K562 (cell line): ENCODE measurements around the gene ARL6IP6.

ENCODE experiments used
- CTCF ChIP-seq, 3 experiments: IDR thresholded peaks in 2 of 3; conservative IDR thresholded peaks in 1 of 3; 2 replicates each; pipeline ENCODE4 v1.5.1; 2011 to 2012; ENCODE audit warnings: low read length in 3 of 3, mild to moderate bottlenecking in 3 of 3, control low read depth in 2 of 3, improper control_type of control experiment in 1 of 3, inconsistent platforms in 1 of 3, low read depth in 1 of 3, mixed read lengths in 1 of 3, moderate library complexity in 1 of 3; ENCODE audit not compliant: insufficient read depth in 2 of 3
- YY1 ChIP-seq, 3 experiments: IDR thresholded peaks; 2 replicates each; pipeline ENCODE4 v1.6.1; 2011; ENCODE audit warnings: low read length in 2 of 3, mild to moderate bottlenecking in 2 of 3, moderate library complexity in 2 of 3, borderline replicate concordance in 1 of 3, control low read depth in 1 of 3, low read depth in 1 of 3; ENCODE audit not compliant: insufficient read depth in 3 of 3, insufficient replicate concordance in 2 of 3, control insufficient read depth in 1 of 3, insufficient read length in 1 of 3; ENCODE audit errors: extremely low read depth in 1 of 3
- ZNF121 ChIP-seq: sonication (generic); formaldehyde crosslinking; conservative IDR thresholded peaks from 2 replicates; pipeline ENCODE4 v1.8.0; 2022; ENCODE audit warnings: missing genetic modification reagents
- TF ChIP-seq, protein P1 (sequence below): fragments of 250-450 bp; sonication (Bioruptor Pico); IDR thresholded peaks from 2 replicates; pipeline ENCODE4 v1.4.0; 2020; ENCODE audit warnings: mild to moderate bottlenecking, moderate library complexity
- TF ChIP-seq, protein P2 (sequence below): sonication (generic); formaldehyde crosslinking; IDR thresholded peaks from 2 replicates; pipeline ENCODE4 v1.9.0; 2022; ENCODE audit warnings: mild to moderate bottlenecking, missing genetic modification reagents

DNA sequence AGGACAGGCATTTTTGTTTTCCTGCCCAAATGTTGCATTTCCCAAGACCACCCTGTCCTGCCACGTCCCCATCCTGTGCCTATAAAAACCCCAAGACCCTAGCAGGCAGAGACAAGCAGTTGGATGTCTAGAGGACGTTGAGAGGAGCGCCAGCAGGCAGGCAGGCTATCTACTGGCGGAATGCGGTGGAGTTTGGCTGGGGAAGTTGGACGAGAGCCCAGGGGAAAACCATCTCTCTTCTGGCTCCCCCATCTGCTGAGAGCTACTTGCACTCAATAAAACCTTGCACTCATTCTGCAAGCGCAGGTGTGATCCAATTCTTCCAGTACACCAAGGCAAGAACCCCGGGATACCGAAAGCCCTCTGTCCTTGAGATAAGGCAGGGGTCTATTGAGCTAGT lies 72.5 kb downstream of the ARL6IP6 start:
- TF ChIP-seq, protein P1, sequence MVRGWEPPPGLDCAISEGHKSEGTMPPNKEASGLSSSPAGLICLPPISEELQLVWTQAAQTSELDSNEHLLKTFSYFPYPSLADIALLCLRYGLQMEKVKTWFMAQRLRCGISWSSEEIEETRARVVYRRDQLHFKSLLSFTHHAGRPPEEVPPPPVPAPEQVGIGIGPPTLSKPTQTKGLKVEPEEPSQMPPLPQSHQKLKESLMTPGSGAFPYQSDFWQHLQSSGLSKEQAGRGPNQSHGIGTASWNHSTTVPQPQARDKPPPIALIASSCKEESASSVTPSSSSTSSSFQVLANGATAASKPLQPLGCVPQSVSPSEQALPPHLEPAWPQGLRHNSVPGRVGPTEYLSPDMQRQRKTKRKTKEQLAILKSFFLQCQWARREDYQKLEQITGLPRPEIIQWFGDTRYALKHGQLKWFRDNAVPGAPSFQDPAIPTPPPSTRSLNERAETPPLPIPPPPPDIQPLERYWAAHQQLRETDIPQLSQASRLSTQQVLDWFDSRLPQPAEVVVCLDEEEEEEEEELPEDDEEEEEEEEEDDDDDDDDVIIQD: no peak
- no peak for TF ChIP-seq CTCF (IDR thresholded peaks at IDR 0.05 in 2 of 3, conservative IDR thresholded peaks at IDR 0.05 in 1 of 3; ENCODE audit: insufficient read depth in 2 of 3, low read depth in 1 of 3, low read length in 3 of 3)
- TF ChIP-seq YY1 (IDR thresholded peaks at IDR 0.05; ENCODE audit: borderline replicate concordance in 1 of 3, control insufficient read depth in 1 of 3, extremely low read depth in 1 of 3, insufficient read depth in 3 of 3, insufficient read length in 1 of 3, insufficient replicate concordance in 2 of 3, low read depth in 1 of 3, low read length in 2 of 3): no peak
- TF ChIP-seq, protein P2, sequence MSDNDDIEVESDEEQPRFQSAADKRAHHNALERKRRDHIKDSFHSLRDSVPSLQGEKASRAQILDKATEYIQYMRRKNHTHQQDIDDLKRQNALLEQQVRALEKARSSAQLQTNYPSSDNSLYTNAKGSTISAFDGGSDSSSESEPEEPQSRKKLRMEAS (CRISPR knock-in tag): no peak
- TF ChIP-seq ZNF121 (CRISPR knock-in tag): no peak
